ENCODE results near the gene OCIAD2.
A peak's percentile ranks its signal among the peaks of the same experiment; 100 is the strongest.
"Not testable (repeated sequence)": the region's sequence is repeated elsewhere in the genome, so short reads cannot be mapped to it uniquely, and the experiment has no call there.

Gene OCIAD2

DNA sequence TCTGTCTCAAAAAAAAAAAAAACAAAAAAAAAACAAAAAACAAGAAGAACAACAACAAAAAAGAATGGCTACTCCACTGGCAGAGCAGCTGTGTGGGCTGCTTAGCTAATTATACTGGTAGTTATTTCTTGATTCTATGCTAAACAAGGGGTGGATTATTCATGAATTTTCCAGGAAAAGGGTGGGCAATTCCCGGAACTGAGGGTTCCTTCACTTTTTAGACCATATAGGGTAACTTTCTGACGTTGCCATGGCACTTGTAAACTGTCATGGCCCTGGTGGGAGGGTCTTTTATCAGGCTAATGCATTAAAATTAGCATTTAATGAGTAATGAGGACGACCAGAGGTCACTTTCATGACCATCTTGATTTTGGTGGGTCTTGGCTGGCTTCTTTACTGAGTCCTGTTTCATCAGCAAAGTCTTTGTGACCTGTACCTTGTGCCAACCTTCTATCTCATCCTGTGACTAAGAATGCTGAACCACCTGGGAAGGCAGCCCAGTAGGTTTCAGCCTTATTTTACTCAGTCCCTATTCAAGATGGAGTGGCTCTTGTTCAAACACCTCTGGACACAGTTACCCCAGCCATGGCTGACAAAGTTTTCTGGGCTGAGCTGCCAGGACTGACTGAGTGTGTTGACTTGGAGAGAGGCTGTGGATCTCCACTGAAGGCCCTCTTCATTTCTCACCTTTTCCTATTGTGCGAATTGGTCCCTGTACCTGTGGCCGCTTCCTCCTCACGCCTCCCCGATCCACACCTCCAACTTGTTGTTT is 1.3 kb upstream of the OCIAD2 start:
- DNase-seq (ENCODE audit: low spot score), result no peak

GRCh38 chr4:48905363-48906015 is 1.1 kb downstream of the OCIAD2 start:
- peak; percentile 33 for DNase-seq (ENCODE audit: low spot score)

- no peak for DNase-seq (ENCODE audit: low spot score)
Observed at GRCh38 chr4:48904541-48905142, 1.9 kb downstream of the OCIAD2 start.

DNA sequence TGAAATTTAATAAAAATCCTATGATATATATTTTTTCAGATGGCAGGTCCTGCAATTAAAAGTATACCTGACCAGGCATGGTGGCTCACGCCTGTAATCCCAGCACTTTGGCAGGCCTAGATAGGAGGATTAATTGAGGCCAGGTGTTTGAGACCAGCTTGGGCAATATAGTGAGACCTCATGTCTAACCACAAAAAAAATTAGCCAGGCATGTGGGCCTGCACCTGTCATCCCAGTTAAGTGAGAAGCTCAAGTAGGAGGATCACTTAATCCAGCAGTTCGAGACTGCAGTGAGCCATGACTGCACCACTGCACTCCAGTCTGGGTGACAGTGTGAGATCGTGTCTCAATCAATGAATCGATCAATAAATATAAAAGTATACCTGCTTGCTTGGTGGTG is 2.5 kb downstream of the OCIAD2 start:
- no peak for DNase-seq (ENCODE audit: low spot score)

DNA sequence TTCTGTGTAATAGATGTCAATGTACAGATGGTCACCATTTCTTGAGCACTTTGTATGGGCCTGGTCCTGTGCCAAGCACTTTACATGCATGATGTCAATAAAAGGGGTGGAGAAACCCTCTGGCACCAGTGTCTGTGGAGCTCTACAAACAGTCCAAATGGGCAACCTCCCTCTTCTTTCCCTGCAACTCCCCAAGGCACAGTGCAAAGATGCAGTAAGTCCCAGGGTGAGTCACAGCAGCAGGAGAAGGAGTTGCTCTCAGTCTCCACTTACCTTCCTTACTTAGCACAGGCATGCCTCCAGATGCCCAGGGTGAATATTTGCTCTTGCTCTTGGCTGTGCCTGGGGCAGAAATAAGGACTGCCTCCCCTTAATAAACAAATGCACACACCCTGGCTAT is 4.3 kb downstream of the OCIAD2 start:
- DNase-seq (ENCODE audit: low spot score), result no peak

DNA sequence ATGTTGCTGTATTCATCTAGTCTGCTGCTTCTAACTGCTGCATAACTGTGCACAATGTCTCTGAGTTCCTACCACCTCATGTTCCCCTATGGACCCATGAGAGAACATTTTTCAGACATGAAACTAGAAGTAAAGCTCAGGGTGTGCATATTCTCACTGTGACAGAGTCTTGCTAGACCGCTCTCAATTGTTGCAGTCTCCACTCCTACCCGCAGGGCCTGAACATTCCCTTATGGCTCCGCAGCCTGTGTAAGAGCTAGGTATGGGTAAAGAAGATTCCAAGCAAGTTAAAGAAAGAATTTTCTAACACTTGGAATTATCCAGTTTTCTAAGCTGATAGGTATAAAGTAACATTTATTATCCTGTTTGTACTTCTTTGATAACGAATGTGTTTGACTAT is 5.4 kb downstream of the OCIAD2 start:
- DNase-seq (ENCODE audit: low spot score), result no peak

GRCh38 chr4:48899950-48900349 is 6.6 kb downstream of the OCIAD2 start:
- DNase-seq (ENCODE audit: low spot score), result no peak

DNA sequence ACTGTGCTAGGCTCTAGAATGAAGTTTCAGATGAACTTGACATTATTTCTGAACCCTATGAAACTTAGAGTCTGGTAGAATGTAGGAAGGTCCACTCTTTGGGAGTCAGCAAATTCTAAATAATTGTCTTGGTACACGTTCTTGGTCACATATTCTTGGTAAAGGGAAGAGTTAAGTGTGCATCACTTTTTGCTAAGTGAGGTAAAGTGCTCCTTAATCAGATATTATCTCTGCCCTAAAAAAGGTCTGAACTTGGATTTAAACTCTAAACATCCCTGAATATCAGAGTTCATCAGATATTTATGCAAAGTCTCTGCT is 7.2 kb downstream of the OCIAD2 start:
- DNase-seq (ENCODE audit: low spot score), result no peak

GRCh38 chr4:48898733-48899431 is 7.7 kb downstream of the OCIAD2 start:
- DNase-seq (ENCODE audit: low spot score), result no peak

- no peak for DNase-seq (ENCODE audit: low spot score)
Observed at GRCh38 chr4:48896845-48897244, 9.7 kb downstream of the OCIAD2 start.

- DNase-seq (ENCODE audit: low spot score), result no peak
Observed at GRCh38 chr4:48891028-48891619, 15.4 kb downstream of the OCIAD2 start.

- DNase-seq (ENCODE audit: low spot score), result not testable (repeated sequence)
Observed at GRCh38 chr4:48889750-48890149, 16.8 kb downstream of the OCIAD2 start.

GRCh38 chr4:48881646-48882045 is 24.9 kb downstream of the OCIAD2 start:
- not testable (repeated sequence) for DNase-seq (ENCODE audit: low spot score)

GRCh38 chr4:48879561-48880442 is 26.8 kb downstream of the OCIAD2 start:
- no peak for DNase-seq (ENCODE audit: low spot score)

- no peak for DNase-seq (ENCODE audit: low spot score)
Observed at GRCh38 chr4:48877827-48878535, 28.6 kb downstream of the OCIAD2 start.

GRCh38 chr4:48864696-48865095 is 41.9 kb downstream of the OCIAD2 start:
- DNase-seq (ENCODE audit: low spot score), result not testable (repeated sequence)

DNA sequence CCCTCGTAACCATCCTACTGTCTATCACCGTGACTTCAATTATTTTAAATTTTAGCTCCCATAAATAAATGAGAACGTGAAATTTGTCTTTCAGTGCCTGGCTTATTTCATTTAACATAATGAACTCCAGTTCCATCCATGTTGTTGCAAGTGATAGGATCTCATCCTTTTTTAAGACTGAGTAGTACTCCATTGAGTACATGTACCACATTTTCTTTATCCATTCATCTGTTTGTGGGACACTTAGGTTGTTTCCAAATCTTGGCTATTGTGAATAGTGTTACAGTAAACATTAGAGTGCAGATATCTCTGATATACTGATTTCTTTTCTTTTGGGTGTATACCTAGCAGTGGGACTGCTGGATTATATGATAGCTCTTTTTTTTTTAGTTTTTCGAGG is 42.8 kb downstream of the OCIAD2 start:
- no peak for DNase-seq (ENCODE audit: low spot score)

DNA sequence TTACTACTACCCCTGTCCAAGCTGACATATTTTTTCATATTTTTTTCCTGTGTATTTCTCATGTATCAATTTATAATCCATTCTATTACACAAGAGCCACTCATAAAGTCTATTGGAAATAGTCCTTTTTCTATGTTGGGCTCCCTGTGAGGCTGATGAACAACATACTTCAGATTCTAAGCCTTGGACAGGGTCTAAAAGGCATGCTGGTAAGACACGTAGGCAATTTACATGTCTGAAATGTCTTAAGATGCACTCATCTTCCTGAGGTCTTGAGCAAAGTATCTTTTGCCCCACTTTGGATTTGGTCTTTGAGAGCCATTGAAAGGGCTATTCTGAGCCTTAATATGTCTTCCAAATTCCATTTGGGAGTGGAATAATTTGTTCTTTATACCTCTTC is 43.9 kb downstream of the OCIAD2 start:
- DNase-seq (ENCODE audit: low spot score), result no peak

DNA sequence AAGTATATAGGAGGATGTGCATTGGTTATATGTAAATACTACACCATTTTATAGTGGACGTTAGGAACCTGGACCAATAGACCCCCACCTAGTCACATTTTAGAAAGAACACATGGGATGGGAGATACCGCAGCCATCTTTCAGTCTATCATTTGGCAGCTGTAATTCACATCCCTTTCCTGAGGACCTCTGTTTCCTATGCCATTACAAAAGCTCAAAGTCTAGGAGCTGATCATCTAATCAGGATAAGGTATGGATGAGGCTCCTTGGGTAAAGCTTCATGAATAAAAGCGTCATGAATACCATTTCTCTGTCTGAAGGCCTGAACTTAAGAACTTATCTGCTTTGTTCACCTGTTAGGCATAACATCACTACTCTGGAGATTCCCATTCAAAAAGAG is 44.5 kb downstream of the OCIAD2 start:
- no peak for DNase-seq (ENCODE audit: low spot score)

DNA sequence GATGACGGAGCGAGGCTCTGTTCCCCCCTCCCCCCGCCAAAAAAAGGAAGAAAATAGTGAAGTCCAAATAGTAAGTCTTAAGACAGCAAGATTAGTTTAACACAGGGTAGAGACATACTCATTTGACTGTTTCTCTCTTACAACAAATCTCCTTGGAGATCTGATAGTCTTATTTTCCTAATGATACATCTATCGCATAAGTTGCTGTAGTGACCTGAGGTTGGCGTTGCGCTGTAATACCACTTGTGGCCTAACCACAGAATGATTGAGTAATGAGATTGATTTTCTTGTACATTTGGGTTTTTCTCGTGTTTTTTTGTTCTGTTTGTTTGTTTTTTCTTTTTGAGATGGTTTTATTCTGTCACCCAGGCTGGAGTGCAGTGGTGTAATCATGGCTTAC is 48.4 kb downstream of the OCIAD2 start:
- no peak for DNase-seq (ENCODE audit: low spot score)

- DNase-seq (ENCODE audit: low spot score), result no peak
Observed at GRCh38 chr4:48854982-48855381, 51.6 kb downstream of the OCIAD2 start.

Data from SW480 (cell line).